GM21515 (cell line): Measurements from ENCODE around the gene CORO6.
"Not testable (repeated sequence)": the region's sequence is repeated elsewhere in the genome, so short reads cannot be mapped to it uniquely, and the experiment has no call there.

ENCODE experiments used
- ATAC-seq: cut with Tn5 transposase; IDR thresholded peaks from one replicate; pipeline ENCODE4 v1.9.1; 2021; ENCODE audit not compliant: unreplicated experiment

Gene CORO6

DNA sequence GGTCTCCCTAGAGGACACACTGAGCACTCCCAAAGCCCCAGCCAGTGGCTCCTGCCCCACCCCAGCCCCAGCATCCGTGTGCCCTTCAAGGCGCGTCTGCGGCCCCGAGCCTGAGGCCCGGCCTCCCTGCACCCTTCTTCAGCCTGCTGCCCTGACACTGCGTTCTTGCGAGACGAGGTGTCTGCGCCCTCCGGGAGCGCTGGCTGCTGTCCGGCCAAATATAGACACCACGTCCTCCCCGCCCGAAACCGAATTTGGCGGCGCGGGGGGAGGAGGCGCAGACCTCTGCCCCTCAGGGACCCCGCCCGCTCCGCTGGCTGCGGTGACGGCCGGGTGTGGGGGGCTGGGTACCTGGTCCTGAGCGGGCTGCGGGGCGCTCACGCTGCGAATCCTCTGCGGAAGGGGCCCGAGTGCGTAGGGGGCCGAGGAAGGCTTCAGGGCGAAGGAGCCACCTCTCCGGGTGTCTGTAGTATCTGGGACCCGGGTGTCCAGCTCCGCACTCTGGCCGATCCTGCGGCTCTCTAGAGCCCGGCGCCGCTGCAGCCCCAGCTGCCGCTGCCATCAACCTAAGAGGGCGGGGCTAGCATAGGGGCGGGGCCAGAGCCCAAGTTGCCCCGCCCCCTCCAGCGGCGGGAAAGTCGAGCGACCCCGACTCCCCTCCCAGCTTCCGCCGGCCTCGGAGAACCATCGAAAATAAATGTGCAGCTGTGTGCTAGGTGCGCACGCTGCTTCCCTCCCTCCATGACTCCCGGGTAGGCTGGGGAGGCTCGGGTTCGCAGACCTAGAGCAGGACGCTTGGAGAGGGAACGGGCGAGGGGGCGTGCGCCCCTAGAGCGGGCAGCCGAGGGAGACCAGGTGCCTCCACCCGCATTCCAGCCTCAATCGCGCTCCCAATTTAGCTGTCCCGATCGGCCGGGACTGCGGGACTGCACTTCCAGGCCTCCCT lies at the start of gene CORO6:
TSS of gene CORO6 (minus strand) at position 576 of the 946 bp plus-strand sequence. CDS start 1,491 bp downstream, outside the sequence.
- ATAC-seq, result no peak

DNA sequence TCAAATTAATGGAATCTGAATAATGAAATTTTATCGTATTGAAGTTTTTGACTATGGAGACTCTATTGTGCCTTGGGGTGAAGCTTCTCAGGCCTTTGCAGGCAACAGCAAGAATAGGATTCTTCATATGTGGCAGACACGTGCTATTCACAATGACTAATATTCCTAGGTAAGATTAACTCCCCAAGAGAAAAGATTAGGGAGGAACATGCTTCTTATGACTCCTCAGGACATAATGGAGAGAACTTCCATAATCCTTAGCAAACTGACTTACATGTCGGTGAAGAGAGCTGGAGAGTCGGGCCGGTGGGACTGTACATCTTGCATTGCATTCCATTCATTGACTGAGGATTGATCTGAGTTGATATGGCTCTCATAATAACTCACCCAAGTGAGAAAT lies 48.9 kb upstream of the CORO6 start:
- no peak for ATAC-seq

DNA sequence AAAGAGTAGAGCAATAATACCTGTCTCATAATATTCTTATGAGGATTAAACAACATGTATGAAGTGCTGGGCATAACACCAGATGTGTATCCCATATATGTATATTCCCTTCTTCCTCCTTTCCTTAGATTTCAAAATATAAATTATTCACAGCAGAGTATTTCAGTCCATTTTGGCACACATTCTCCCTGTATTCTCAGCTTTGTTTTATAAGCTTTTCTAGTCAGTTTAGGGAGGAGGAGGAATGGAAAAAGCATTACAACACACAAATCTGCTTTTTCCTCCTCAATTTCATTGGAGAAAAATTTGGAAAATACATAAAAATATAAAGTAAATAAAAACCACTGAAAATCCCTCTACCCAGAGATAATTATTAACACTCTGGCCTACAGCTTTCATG lies 46.6 kb upstream of the CORO6 start:
- ATAC-seq, result no peak

DNA sequence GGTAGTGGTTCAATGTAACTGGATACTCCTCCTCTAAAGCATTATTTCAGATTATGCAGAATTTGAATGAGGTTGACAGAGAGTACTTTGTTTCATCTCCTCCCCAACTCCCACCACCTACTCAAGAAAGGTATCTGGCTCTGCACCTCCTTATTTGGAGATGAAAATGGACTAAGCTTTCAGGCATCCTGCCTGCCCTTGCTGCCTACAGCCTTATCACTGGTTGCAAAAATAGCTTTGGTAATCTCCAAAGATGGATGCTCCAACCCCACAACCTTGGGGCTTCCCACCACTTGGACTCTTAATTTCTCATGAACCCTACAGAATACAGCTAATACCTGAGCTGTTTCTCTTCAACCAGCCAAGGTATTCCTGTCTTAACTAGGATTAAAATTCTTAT lies 45.3 kb upstream of the CORO6 start:
- no peak for ATAC-seq

DNA sequence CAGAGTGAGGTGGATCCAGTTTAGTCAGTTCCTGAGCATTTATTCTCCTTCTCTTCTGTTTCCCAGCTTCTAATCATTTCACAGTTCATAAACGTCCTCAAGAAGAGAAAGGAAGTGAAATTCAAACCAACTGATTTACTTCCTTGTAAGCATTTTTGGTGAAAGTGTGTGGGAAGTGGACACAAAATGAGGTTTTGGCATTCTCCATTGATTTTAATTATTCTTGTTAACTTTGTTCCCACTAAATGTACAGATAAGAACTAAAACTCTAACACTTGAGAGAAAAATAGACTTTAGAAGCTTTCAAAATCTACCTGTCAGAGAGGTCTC lies 42.7 kb upstream of the CORO6 start:
- ATAC-seq, result no peak

DNA sequence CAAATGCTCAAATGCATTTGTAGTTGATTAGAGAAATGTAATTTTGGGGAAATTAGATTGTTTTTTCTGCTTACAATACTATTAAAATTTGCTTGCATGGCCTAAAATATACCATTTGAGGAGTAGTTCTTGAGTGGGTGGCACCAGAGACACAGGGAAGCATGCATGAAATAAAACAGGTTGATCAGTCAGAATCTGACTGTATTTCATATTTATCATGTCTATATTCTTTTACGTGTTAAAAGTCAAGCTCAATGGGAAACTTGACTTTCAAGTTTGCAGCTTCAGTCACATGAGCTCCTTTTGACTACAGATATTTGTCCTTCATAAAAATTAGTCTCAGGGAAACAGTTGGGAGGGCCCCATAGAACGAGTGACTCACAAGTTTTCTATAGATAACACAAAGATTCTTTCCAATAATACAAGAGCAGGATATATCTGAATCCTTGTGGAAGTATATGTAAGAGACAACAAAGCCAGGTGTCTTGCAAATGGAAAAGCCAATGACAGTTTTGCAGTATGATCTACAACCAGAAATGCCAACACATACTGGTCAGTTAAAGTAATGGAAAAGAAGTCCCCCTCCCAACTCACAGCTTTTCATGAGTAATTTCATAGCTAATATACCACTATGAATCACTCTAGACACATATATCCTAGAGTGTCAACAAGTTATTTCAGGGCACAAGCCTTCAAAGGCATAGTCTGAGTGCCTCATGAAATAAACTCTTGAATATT lies 42.2 kb upstream of the CORO6 start:
- no peak for ATAC-seq

DNA sequence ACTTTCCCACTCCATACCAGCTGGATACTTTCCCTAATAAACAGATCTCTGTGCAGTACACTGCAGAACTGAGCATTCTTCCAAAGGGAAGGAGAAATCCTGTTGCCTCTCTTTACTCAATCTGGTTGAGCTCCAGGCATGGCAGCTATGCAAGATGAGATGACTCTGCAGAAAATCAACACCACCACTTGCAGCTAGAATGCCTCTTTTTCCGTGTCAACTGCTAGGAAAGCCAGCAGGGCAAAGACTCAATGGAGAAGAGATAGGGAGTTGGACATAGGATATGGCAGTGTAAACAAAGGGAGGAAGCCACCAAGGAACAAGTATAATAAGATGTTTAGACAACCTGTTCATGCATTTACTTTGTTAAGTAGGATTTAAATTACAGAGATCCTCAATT lies 40.4 kb upstream of the CORO6 start:
- no peak for ATAC-seq

DNA sequence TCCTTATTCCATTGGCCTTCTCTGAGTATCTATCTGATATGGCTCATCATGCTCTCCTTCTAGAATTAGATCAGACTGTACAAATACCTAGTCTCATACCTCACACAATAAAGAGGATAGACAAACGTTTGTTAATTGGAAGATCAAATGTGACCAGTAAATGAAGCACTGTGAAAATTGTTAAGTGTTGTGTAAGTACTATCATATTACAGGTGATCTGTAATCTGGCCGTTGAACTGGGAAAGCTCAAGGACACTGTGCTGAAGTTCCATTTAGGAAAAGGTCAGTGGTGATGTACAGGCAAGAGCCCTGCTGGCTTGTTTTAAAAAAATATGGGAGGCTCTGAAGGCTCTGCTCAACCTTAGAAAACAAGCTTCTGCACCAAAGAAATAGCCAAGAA lies 38.5 kb upstream of the CORO6 start:
- no peak for ATAC-seq

DNA sequence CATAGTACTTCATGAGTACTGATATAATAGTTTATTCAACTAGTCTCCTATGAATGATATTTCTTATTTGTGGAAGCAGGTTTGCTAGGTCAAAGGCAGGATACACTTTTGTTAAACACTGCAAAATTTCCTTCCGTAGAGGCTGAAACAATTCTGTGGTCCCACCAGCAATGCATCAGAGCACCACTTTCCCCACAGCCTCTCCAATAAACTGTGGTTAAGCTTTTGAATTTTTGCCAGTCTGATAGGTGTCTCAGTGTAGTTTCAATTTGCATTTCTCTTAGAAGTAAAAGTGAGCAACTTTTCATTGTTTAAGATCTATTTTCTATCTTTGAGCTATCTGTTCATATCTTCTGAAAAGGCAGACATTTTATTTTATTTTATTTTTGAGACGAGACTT lies 36.4 kb upstream of the CORO6 start:
- no peak for ATAC-seq

DNA sequence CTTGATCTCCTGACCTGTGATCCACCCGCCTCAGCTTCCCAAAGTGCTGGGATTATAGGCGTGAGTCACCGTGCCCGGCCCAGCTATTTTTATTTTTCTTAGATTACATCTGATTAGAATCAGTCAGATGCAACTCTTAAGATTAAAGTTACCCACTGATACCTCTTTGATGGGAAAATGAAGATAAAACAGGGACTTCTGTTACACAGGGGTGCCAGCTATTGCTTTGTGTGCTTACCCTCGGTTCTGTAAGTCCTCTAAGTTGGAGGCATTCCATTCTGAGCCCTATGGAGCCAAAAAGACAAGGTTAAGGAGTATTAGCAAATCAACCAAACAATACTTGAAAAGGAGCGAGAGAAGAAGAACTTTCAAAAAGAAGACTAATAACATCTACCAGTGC lies 32.6 kb upstream of the CORO6 start:
- no peak for ATAC-seq

DNA sequence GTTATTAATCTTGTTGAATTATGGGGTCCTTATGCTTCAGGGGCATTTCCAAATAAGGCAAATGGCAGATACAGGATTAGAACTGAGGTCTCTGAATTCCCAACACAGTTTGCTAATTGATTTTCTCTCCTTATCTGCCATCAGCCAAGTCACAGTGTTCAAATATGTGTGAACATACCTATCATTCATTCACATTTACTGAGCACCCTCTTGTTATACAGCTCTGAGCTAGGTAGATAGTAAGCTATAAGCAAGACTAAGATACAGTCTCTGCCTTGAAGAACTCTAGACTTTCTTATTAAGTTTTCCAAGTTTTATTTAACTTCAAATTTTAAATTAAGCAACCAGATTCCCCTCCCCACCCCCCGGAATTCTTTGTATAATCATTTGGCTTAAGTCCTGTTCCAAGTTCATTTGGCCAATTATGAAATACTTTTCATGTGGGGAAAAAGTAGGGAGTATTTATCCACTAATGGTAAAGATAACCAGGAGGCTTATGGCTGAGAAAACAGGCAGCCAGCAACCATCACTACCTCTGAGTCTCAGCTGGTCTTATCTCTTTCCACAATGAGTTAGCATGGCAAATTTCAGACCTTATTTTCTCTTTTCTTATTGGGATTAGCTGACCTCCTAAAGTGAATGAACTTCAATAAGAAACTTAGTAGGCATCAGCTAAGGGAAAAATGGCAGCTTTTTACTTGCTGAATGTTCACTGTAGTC lies 31.4 kb upstream of the CORO6 start:
- no peak for ATAC-seq

DNA sequence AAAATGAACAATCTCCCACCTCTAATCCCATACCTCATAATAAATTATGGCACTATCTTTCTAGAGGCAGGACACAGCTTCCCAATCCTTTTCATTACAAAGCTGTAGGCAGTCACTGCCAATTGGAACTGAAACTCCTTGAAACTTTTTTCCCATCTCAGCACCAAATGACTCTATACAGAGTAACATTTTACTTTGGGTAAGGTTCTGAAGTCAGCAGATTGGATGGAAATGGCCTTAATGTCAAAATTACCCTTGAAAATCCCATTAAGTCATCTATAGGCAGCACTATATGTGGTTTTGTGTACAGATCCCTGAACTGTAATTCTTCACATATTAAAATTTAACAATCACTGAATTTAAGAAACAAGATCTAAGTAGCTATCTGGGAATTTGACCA lies 30.3 kb upstream of the CORO6 start:
- ATAC-seq, result no peak

DNA sequence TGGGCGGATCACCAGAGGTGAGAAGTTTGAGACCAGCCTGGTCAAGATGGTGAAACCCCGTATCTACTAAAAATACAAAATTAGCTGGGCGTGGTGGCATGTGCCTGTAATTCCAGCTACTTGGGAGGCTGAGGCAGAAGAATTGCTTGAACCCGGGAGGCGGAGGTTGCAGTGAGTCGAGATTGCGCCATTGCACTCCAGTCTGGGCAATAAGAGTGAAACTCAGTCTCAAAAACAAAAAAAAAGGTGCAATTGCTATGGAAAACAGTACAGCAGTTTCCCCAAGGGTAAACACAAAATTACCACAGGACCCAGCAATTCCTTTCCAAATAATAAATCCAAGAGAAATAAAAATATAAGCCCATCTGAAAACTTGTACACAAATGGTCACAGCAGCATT lies 29.2 kb upstream of the CORO6 start:
- ATAC-seq, result not testable (repeated sequence)

DNA sequence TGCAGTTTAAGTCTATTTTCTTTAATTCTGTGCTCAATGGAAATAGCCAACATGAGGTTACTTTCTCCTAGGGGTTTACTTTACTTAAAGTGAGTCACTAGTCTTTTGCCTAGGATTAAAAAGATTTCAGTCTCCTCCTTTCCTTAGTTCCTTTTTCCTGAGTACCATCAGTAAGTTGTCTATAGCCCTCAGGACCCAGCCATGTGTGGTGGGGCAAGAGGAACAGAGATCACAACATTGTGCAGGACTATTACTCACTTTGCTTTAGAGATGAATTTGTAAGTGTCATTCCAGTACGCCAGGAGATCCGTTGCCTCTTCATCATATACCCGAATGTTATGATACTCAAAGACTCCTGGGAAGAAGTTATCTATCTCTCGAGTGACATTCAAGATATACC lies 27.7 kb upstream of the CORO6 start:
- no peak for ATAC-seq

DNA sequence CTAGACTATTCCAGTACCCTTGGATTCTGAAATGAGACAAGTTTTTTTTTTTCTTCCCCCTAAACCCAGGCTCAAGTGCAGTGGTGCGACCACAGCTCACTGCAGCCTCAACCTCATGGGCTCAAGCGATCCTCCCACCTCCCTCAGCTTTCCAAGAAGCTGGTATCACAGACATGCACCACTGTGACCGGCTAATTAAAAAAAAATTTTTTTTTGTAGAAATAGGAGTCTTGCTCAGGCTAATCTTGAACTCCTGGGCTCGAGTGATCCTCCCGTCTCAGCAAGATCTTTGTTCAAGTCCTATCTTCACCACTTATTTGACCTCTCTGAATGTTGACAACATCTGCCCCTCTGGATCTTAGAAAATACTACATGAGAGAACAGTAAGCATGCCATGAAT lies 26.6 kb upstream of the CORO6 start:
- ATAC-seq, result no peak

DNA sequence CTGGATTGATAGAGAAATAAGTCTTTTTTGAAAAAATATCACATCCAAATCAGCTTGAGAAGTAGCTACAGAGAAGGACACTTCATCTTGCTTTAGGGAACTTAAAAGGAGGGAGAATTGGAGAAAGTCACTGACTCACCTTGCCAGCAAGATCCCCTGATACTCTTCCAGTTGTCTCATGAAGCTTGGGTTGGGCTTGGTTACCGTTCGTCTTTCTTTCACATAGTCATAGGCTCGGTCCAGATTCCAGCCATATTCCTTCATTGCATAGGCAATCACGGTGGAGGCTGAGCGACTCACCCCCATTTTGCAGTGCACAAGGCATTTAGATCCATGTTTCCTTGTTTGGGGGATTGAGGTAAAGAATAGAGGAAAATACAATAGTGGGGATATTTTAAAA lies 25.3 kb upstream of the CORO6 start:
- no peak for ATAC-seq

DNA sequence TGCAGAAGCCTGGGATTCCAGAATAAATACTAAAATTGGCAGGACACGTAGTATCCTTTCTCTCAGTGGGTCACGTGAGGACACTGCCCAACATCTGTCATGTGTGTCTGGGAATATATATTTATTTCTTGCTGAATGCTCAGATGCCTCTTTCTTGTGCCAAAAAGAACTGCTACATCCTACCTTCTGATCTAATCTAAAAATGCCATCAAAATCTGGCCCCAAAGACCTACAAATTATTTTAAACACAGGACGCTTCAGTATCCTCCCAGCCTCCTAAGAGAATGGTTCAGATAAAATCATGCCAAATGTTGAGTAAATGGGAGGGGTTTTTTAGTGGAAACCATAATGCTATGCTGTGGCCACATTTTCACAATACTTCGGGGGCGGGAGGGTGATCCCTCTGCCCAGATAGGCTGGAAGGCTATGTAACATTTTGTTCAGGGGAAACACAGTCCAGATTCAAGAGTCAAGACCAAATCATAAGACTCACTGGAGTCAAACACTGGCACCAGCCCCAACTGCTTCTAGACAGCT lies 22.9 kb upstream of the CORO6 start:
- no peak for ATAC-seq

DNA sequence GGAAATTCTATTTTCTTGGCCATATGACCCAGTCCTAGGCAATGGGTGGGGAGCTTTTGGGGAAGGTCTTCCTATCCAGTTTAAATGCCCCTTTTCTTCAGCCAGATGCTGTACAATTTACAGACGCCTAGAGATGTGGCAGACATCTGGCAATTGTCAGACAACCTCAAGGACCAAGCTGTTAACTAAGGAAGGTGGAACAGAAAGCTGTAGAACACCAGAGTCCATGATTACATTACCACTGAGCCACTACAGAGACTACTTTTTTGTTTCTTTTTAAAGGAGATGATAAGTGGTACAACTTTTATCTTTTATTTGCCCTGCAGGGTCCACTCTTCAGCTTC lies 21.1 kb upstream of the CORO6 start:
- no peak for ATAC-seq

DNA sequence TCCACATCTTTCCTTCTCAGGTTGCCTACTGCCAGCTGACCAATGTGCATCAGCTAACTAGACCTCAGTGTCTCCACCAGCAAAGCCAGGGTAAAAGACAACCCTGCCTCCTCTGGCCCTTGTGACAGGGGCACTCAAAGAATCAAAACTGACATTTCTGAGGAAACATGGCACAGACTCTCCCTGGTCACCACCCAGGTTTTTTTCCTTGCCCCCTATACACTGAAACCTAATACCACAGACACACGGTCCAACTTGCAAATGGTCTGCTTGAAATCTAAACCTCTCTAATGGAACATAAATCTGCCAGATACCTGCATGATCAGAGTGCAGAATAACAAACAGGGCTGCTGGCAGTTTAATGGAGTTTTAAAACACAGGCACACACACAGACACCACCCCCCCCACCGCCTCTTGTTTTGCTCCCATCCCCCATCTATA lies 19.5 kb upstream of the CORO6 start:
- no peak for ATAC-seq

DNA sequence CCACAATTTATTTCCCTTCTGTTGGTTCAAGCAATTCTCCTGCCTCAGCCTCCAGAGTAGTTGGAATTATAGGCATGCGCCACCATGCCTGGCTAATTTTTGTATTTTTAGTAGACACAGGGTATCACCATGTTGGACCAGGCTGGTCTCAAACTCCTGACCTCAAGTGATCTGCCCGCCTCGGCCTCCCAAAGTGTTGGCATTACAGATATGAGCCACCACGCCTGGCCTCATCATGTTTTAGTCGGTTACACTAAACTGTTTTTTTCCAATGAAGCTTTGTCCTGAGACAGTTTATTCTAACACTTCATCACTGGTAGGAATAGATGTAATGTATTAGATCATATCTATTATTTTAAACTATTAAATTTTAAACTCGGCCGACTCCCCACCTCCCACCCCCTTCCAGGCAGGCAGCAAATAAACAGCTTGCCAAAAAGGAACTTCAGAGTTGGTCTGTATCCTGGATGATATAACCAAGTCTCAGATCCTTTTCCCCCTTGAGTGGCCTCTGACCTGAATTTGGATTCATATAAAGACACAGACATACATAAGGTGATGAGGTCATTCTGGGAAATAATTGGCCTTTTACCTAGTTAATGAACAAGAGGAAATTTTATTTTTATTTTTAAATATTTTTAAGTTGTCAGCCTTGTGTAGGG lies 18.4 kb upstream of the CORO6 start:
- no peak for ATAC-seq

DNA sequence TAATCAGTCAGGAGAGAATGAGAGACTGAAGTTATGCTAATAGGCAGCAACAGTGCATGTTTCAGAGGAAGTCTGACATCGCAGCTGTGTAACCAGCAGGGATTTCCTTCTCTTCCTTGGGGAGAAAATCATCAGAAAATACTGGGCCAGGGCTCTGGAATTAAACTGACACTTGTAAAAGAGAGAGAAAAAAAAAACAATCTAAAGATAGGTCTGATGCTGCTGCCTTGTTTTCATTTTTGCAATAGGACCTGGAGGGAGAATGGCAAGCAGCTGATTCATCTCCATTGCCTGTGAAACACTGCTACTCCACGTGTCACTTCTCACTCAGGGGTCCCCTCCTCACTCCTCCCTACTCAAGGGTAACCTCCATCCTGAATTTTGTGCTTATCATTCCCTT lies 17.7 kb upstream of the CORO6 start:
- no peak for ATAC-seq
